Astrocyte of the spinal cord (primary cell): ENCODE data around the gene KLF7.

ENCODE experiments used
- DNase-seq: peaks from one replicate; pipeline ENCODE4 v3.0.0; 2011; ENCODE audit warnings: low read depth, low spot score
- H3K4me3 ChIP-seq: 2 replicates; pipeline ENCODE4 v1.5.1; 2011; ENCODE audit warnings: low read depth, mild to moderate bottlenecking, low read length, moderate library complexity
- CTCF ChIP-seq: IDR thresholded peaks from 2 replicates; pipeline ENCODE4 v1.5.1; 2012; ENCODE audit warnings: low read depth, mild to moderate bottlenecking, low read length, inconsistent platforms
- in situ Hi-C: cut with HindIII; loops from 2 replicates; pipeline ENCODE4 v1.10.0; 2017; ENCODE audit warnings: low sequenced_read_pairs

KLF7 gene

GRCh38 chr2:207113414-207113813 is 52.3 kb downstream of the KLF7 start:
- DNase-seq, result no peak
- in situ Hi-C loops, result no loop called here
- TF ChIP-seq CTCF, result no peak
- H3K4me3 ChIP-seq, result no peak overlapping the region

- in situ Hi-C loops, result no loop called here
- no peak for TF ChIP-seq CTCF
Measured at GRCh38 chr2:207112785-207113184, 53.0 kb downstream of the KLF7 start.

GRCh38 chr2:207112383-207112782 is 53.4 kb downstream of the KLF7 start:
- DNase-seq, result no peak
- in situ Hi-C loops, result no loop called here
- no peak for TF ChIP-seq CTCF
- H3K4me3 ChIP-seq, result no peak overlapping the region

More at GRCh38 chr2:207112785-207113184, 53.0 kb downstream of the KLF7 start:
- H3K4me3 ChIP-seq, result no peak overlapping the region
- no peak for DNase-seq

GRCh38 chr2:207111757-207112156 is 54.0 kb downstream of the KLF7 start:
- in situ Hi-C loops, result no loop called here
- DNase-seq, result no peak

GRCh38 chr2:207110715-207111114 is 55.0 kb downstream of the KLF7 start:
- in situ Hi-C loops, result no loop called here
- no peak for TF ChIP-seq CTCF
- no peak for DNase-seq
- no peak overlapping the region for H3K4me3 ChIP-seq

More at GRCh38 chr2:207111757-207112156, 54.0 kb downstream of the KLF7 start:
- H3K4me3 ChIP-seq, result no peak overlapping the region
- TF ChIP-seq CTCF, result no peak

GRCh38 chr2:207110310-207110709 is 55.4 kb downstream of the KLF7 start:
- H3K4me3 ChIP-seq, result no peak overlapping the region
- in situ Hi-C loops, result no loop called here
- DNase-seq, result no peak
- TF ChIP-seq CTCF, result no peak

GRCh38 chr2:207109768-207110167 is 56.0 kb downstream of the KLF7 start:
- no peak for TF ChIP-seq CTCF

More at GRCh38 chr2:207109768-207110167, 56.0 kb downstream of the KLF7 start:
- in situ Hi-C loops, result no loop called here
- no peak for DNase-seq
- H3K4me3 ChIP-seq, result no peak overlapping the region
